Measurements from ENCODE around the gene JPH4. TPM values are rescaled to one million over a fixed set of nuclear protein-coding genes. Genes with fewer than 3 reads are reported as not detected.
A peak's percentile ranks its signal among the peaks of the same experiment; 100 is the strongest.

Gene JPH4
- polyA plus RNA-seq, 3 donors = 2.2 to 4.1 (median 3.7) TPM

DNA sequence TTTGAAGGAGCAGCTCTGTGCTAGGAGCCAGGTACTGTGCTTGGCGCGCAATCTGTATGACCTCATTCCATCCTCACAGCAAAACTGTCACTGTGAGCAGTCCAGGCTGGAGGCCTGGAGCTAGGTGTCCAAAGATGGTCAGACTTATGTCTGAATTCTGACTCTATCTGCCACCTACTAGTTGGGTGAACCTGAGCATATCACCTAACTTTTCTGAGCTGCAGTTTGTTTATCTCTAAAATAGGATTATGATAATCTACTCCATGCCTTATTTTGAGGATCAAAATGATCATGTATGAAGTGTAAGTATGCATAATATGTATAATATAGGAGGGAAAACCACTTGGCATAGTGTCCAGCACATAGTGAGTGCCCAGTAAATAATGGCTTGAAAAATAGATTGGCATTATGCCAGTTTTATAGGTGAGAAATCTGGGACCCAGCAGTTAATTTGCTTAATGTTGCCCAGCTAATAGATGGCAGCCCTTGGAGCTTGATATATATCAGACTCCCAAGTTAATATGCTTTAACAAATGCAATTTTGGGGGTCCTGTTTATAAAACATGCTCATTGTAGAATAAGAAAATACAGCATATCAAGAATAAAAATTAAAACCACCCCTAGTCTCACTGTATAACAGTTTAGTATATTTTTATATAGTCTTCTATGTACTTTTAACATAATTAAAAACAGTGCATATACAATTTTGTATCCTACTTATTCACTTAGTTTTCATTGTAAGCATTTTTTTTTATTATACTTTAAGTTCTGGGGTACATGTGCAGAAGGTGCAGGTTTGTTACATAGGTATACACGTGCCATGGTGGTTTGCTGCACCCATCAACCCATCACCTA lies 4.5 kb upstream of the JPH4 start:
- H3K27me3 Mint-ChIP-seq (ENCODE audit: low read depth in 3 of 3) = peaks cover 24 to 49% (median 49%) of the 10 kb centered on the region in 3 donors
- no peaks in the 10 kb centered on the region for H3K4me1 Mint-ChIP-seq
- 94% methylated on average over 2 of the region's 3 CpGs for WGBS (ENCODE audit: insufficient coverage)
- H3K36me3 Mint-ChIP-seq = no peaks in the 10 kb centered on the region
- Histone ChIP-seq H3K4me1 (ENCODE audit: control insufficient read depth in 1 of 2, insufficient read depth in 2 of 2, low read length in 2 of 2) (no peaks in the 10 kb centered on the region), H3K36me3 (replicated peaks in 1 of 2; ENCODE audit: control insufficient read depth in 1 of 2, insufficient read depth in 2 of 2, low read length in 2 of 2) (no peaks in the 10 kb centered on the region), H3K9ac (ENCODE audit: insufficient read depth, low read length, poor library complexity, severe bottlenecking) (no peak overlapping the region), H3K27me3 (ENCODE audit: control insufficient read depth in 2 of 2, insufficient read depth in 2 of 2, low read length in 2 of 2) (peaks cover 18 to 24% of the 10 kb centered on the region in 2 donors), H4K20me1 (ENCODE audit: insufficient read depth, low read length) (no peaks in the 10 kb centered on the region), H3K27ac (ENCODE audit: low read depth in 1 of 2, low read length in 2 of 2) (no peak overlapping the region), H2AFZ (ENCODE audit: insufficient read depth, low read depth, low read length, poor library complexity, severe bottlenecking) (no peak overlapping the region), H3K79me2 (ENCODE audit: insufficient read depth, low read length) (no peaks in the 10 kb centered on the region), H3K4me3 (replicated peaks in 1 of 3; ENCODE audit: low read depth in 2 of 3, low read length in 3 of 3) (no peak overlapping the region), H3K4me2 (replicated peaks; ENCODE audit: extremely low read depth, low read length, poor library complexity, severe bottlenecking) (no peak overlapping the region), H3K9me3 (replicated peaks in 1 of 2; ENCODE audit: control insufficient read depth in 1 of 2, insufficient read depth in 1 of 2, low read length in 2 of 2) (peaks cover 0 to under 1% of the 10 kb centered on the region in 2 donors)
- TF ChIP-seq CTCF (IDR thresholded peaks at IDR 0.05) = no peak
- no peak overlapping the region for H3K27ac Mint-ChIP-seq
- no peak overlapping the region for H3K4me3 Mint-ChIP-seq
- DNase-seq = no peak
- intact Hi-C loops (cut with micrococcal nuclease) = no loop called here
- peaks cover 0 to 6% (median 2%) of the 10 kb centered on the region in 7 donors for H3K9me3 Mint-ChIP-seq

DNA sequence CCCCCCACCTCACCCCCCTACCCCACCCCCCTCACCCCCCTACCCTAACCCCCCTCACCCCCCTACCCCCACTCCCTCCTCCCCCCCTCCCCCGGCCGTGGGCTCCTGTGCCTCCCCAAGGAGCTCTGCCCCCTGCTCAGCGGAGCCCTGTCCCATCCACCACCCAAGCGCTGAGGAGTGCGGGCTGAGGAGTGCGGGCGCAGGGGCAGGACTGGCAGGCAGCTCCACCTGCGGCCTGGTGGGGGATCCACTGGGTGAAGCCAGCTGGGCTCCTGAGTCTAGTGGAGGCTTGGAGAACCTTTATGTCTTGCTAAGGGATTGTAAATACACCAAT lies 2.3 kb upstream of the JPH4 start:
- Histone ChIP-seq H3K27me3 (ENCODE audit: control insufficient read depth in 2 of 2, insufficient read depth in 2 of 2, low read length in 2 of 2) (peaks cover 34 to 42% of the 10 kb centered on the region in 2 donors), H3K9me3 (replicated peaks in 1 of 2; ENCODE audit: control insufficient read depth in 1 of 2, insufficient read depth in 1 of 2, low read length in 2 of 2) (peaks cover 0 to 6% of the 10 kb centered on the region in 2 donors), H3K27ac (ENCODE audit: low read depth in 1 of 2, low read length in 2 of 2) (no peak overlapping the region), H3K4me2 (replicated peaks; ENCODE audit: extremely low read depth, low read length, poor library complexity, severe bottlenecking) (no peak overlapping the region), H4K20me1 (ENCODE audit: insufficient read depth, low read length) (no peaks in the 10 kb centered on the region), H3K79me2 (ENCODE audit: insufficient read depth, low read length) (no peaks in the 10 kb centered on the region), H3K4me3 (replicated peaks in 1 of 3; ENCODE audit: low read depth in 2 of 3, low read length in 3 of 3) (no peak overlapping the region), H2AFZ (ENCODE audit: insufficient read depth, low read depth, low read length, poor library complexity, severe bottlenecking) (no peak overlapping the region), H3K36me3 (replicated peaks in 1 of 2; ENCODE audit: control insufficient read depth in 1 of 2, insufficient read depth in 2 of 2, low read length in 2 of 2) (no peaks in the 10 kb centered on the region), H3K4me1 (ENCODE audit: control insufficient read depth in 1 of 2, insufficient read depth in 2 of 2, low read length in 2 of 2) (peaks cover 10 to 15% of the 10 kb centered on the region in 2 donors), H3K9ac (ENCODE audit: insufficient read depth, low read length, poor library complexity, severe bottlenecking) (no peak overlapping the region)
- Mint-ChIP-seq H3K9me3 (peaks cover 0 to 14% (median 7%) of the 10 kb centered on the region in 7 donors), H3K4me3 (peak overlapping the region in 1 of 2 donors; percentile 15), H3K4me1 (peaks cover 10% of the 10 kb centered on the region), H3K27ac (no peak overlapping the region), H3K36me3 (peaks cover 0 to 3% of the 10 kb centered on the region in 2 donors), H3K27me3 (ENCODE audit: low read depth in 3 of 3) (peaks cover 40 to 62% (median 60%) of the 10 kb centered on the region in 3 donors)
- DNase-seq = no peak
- intact Hi-C loops (cut with micrococcal nuclease) = no loop called here
- TF ChIP-seq CTCF (IDR thresholded peaks at IDR 0.05) = no peak
- WGBS (ENCODE audit: insufficient coverage) = 100% methylated on average over 4 of the region's 8 CpGs

Data from CD14-positive monocyte (primary cell).